Skeletal muscle tissue (tissue), 4 donors: ENCODE data around the gene BCL3. TPM values are rescaled to one million over a fixed set of nuclear protein-coding genes. Genes with fewer than 3 reads are reported as not detected.

ENCODE experiments used
- H3K27ac ChIP-seq: one replicate; pipeline ENCODE4 v1.7.0; 2013; ENCODE audit warnings: mild to moderate bottlenecking, low read depth, low read length, inconsistent platforms
- H3K27me3 ChIP-seq, 3 donors: one replicate each; pipeline ENCODE4 v1.7.0; 2013; ENCODE audit warnings: low read length in 3 of 3; ENCODE audit not compliant: control insufficient read depth in 3 of 3, insufficient read depth in 3 of 3
- H3K36me3 ChIP-seq, 3 donors: one replicate each; pipeline ENCODE4 v1.7.0; 2013; ENCODE audit warnings: low read length in 3 of 3; ENCODE audit not compliant: control insufficient read depth in 3 of 3, insufficient read depth in 3 of 3
- H3K4me1 ChIP-seq, 3 donors: one replicate each; pipeline ENCODE4 v1.7.0; 2013; ENCODE audit warnings: low read length in 3 of 3, mild to moderate bottlenecking in 3 of 3; ENCODE audit not compliant: control insufficient read depth in 3 of 3, insufficient read depth in 3 of 3
- H3K4me3 ChIP-seq, 3 donors: one replicate each; pipeline ENCODE4 v1.7.0; 2013; ENCODE audit warnings: low read length in 3 of 3
- H3K9ac ChIP-seq, 3 donors: one replicate each; pipeline ENCODE4 v1.7.0; 2013; ENCODE audit warnings: low read length in 3 of 3, mild to moderate bottlenecking in 3 of 3, moderate library complexity in 2 of 3, low read depth in 1 of 3
- H3K9me3 ChIP-seq, 3 donors: one replicate each; pipeline ENCODE4 v1.7.0; 2013; ENCODE audit warnings: low read length in 3 of 3; ENCODE audit not compliant: control insufficient read depth in 3 of 3
- total RNA-seq: library from RNA; depleted of rRNA; stranded (reverse); fragments of >200 nt; gene quantifications from one replicate; pipeline ENCODE4 v1.2.3, GENCODE V29; 2014
- donor health status: Osteomylitis.

BCL3 gene
- total RNA-seq, 1 donor from 2014 or later = 3.1 TPM

DNA sequence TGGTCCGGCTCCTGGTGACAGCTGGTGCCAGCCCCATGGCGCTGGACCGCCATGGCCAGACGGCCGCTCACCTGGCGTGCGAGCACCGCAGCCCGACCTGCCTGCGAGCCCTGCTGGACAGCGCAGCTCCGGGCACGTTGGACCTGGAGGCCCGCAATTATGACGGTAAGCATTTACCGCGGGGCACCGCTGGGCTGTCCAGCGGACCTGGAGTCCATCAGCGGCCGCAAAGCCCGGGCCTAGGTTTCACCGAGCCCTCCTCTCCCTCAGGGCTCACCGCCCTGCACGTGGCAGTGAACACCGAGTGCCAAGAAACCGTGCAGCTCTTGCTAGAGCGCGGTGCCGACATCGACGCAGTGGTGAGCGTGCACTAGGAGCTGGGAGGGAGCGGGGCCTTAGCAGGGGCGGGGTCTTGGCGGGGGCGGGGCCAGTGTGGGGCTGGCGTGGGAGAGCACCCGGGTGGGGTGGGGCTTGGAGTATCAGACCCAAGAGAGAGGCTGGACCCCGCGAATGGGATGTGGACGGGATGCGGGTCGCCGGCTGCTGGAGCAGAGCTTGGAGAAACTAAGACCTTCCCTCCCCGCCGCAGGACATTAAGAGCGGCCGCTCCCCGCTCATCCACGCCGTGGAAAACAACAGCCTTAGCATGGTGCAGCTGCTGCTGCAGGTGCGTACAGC is 8.7 kb downstream of the BCL3 start:
- Histone ChIP-seq H3K4me1 (peaks cover 55 to 63% (median 55%) of the 10 kb centered on the region in 3 donors), H3K9ac (peak overlapping the region; percentile 75 to 87 (median 80)), H3K4me3 (peak overlapping the region; percentile 74 to 83 (median 74)), H3K36me3 (peaks cover 16 to 30% (median 26%) of the 10 kb centered on the region in 3 donors), H3K27me3 (no peaks in the 10 kb centered on the region), H3K27ac (peak overlapping the region; percentile 99), H3K9me3 (no peaks in the 10 kb centered on the region)

DNA sequence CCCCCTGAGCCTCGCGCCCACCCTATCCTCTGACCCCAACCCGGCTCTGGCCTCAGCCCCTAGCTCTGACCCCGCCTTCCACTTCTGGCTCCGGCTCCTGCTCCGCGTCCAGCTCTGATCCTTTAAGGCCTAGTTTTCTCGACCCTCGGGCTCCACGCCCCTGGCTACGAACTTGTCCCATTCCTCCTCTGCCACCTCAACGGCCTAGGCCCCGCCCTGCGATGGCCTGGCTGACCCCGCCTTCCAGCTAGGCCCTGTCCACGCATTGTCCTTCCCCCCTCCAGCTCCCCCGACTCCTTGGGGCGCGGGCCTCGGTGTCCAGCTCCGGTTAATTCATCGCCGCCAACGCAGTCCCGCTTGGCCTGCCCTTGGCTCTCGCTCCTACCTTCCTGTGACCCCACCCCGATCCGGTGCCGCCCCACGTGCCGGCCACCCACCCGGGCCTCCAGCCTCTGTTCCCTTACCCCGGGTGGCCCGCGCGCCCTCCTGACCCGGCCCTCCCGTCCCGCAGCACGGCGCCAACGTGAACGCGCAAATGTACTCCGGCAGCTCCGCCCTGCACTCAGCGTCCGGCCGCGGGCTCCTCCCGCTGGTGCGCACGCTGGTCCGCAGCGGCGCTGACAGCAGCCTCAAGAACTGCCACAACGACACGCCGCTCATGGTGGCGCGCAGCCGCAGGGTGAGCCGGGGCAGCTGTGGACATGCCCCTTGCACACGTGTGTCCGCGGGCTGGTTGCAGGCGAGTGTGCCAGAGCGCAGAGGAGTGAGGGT is 9.4 kb downstream of the BCL3 start:
- no peaks in the 10 kb centered on the region for H3K9me3 ChIP-seq
- H3K36me3 ChIP-seq = peaks cover 11 to 24% (median 19%) of the 10 kb centered on the region in 3 donors
- H3K27ac ChIP-seq = peak overlapping the region; percentile 81
- H3K9ac ChIP-seq = peak overlapping the region; percentile 75 to 87 (median 80)
- peak overlapping the region; percentile 74 to 83 (median 74) for H3K4me3 ChIP-seq
- H3K4me1 ChIP-seq = peaks cover 47 to 56% (median 49%) of the 10 kb centered on the region in 3 donors
- H3K27me3 ChIP-seq = no peaks in the 10 kb centered on the region

DNA sequence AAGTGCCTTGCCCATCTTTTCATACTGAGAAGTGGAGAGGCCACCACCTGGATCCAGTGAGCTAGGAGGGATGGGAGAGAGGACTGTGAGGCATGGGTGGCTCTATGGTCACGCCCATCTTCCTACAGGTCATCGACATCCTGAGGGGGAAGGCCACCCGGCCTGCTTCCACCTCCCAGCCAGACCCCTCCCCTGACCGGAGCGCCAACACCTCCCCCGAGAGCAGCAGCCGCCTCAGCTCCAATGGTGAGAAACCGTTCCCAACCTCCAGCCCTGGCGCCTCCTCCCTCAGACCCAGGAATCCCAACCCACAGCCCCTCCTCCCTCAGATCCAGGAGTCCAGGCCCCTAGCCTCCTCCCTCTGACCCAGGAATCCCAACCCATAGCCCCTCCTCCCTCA is 10.1 kb downstream of the BCL3 start:
- Histone ChIP-seq H3K27me3 (no peaks in the 10 kb centered on the region), H3K4me1 (peaks cover 44 to 51% (median 44%) of the 10 kb centered on the region in 3 donors), H3K36me3 (peaks cover 11 to 24% (median 18%) of the 10 kb centered on the region in 3 donors), H3K9me3 (no peaks in the 10 kb centered on the region), H3K9ac (peak overlapping the region; percentile 70 to 87 (median 75)), H3K4me3 (peak overlapping the region; percentile 74 to 83 (median 74)), H3K27ac (peak overlapping the region; percentile 81)

DNA sequence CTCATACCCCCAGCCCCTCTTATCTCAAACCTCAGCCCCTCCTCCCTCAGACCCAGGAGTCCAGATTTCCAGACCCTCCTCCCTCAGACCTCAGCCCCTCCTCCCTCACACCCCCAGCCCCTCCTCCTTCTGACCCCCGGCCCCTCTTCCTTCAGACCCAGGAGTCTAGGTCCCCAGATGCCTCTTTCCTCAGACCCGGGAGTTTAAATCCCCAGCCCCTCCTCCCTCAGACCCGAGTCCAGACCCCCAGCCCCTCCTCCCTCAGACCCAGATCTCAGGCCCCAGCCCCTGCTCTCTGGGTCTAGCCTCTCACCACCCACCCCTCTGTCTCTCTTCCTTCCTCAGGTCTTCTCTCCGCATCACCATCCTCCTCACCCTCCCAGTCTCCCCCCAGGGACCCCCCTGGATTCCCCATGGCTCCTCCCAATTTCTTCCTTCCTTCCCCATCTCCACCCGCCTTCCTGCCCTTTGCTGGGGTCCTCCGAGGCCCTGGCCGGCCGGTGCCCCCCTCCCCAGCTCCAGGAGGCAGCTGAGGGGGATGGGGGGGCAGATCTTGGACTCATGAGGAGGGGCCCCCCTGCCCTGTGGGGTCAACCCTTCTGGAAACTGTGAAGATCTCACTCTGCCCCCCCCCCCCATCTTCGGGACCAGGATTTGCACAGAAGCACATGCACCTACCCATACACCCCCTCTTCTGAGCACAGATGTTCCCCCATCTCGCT is 10.7 kb downstream of the BCL3 start:
- H3K9ac ChIP-seq = no peak overlapping the region

DNA sequence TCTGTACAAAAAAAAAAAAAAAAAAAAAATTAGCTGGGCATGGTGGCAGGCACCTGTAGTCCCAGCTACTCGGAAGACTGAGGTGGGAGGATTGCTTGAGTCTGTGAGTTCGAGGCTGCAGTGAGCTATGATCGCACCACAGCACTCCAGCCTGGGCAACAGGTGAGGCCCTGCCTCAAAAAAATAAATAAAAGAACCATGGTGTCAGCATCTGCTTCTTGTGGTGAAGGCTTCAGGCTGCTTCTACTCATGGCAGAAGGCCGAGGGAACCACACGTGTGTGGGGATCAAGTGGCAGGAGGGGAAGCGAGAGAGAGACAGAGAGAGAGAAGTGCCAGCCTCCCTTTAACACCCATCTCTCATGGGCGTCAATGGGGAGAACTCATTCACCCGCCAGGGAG is 13.5 kb downstream of the BCL3 start:
- no peak overlapping the region for H3K4me3 ChIP-seq
- peaks cover 13 to 21% (median 15%) of the 10 kb centered on the region in 3 donors for H3K4me1 ChIP-seq
- H3K27ac ChIP-seq = no peak overlapping the region
- peaks cover 11 to 16% (median 12%) of the 10 kb centered on the region in 3 donors for H3K36me3 ChIP-seq
- no peak overlapping the region for H3K9ac ChIP-seq
- no peaks in the 10 kb centered on the region for H3K9me3 ChIP-seq
- H3K27me3 ChIP-seq = no peaks in the 10 kb centered on the region

More for the DNA sequence above, 10.7 kb downstream of the BCL3 start:
- no peaks in the 10 kb centered on the region for H3K9me3 ChIP-seq
- H3K36me3 ChIP-seq = peaks cover 11 to 24% (median 18%) of the 10 kb centered on the region in 3 donors
- no peak overlapping the region for H3K27ac ChIP-seq
- no peaks in the 10 kb centered on the region for H3K27me3 ChIP-seq
- no peak overlapping the region for H3K4me3 ChIP-seq
- peaks cover 39 to 46% (median 40%) of the 10 kb centered on the region in 3 donors for H3K4me1 ChIP-seq

DNA sequence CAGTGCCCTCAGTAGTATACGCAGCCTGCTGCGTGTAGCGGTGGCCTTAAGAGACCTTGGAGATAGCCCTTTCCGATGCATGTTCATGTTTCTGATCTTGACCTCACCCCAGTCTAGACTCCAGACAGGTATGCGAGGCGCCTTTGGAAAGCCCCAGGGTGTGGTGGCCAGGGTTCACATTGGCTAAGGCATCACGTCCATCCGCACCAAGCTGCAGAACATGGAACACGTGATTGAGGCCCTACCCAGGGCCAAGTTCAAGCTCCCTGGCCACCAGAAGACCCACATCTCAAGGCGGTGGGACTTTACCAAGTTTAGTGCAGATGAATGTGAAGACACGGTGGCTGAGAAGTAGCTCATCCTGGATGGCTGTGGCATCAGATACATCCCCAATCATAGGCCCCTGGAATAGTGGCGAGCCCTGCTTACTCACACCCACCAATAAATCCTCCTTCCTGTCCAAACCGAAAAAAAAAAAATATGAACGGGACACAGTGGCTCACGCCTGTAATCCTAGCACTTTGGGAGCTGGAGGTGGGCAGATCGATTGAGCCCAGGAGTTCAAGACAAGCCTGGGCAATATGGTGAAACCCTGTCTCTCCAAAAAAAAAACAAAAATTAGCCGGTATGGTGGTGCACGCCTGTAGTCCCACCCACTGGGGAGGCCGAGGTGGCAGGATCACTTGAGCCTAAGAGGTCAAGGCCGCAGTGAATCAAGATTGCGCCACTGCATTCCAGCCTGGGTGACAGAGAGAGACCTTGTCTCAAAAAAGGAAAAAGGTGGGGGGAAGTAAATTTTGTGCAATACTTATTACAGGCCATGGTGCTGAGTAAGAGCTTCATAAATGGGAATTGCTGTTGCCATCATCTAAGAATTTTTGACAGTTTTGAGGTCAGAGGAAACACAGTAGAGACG is 16.8 kb downstream of the BCL3 start:
- no peak overlapping the region for H3K9ac ChIP-seq
- H3K4me3 ChIP-seq = no peak overlapping the region
- H3K27me3 ChIP-seq = no peaks in the 10 kb centered on the region
- H3K36me3 ChIP-seq = peaks cover 0 to 4% (median 2%) of the 10 kb centered on the region in 3 donors
- no peaks in the 10 kb centered on the region for H3K9me3 ChIP-seq
- no peak overlapping the region for H3K27ac ChIP-seq
- peaks cover 0 to 5% (median 0%) of the 10 kb centered on the region in 3 donors for H3K4me1 ChIP-seq

DNA sequence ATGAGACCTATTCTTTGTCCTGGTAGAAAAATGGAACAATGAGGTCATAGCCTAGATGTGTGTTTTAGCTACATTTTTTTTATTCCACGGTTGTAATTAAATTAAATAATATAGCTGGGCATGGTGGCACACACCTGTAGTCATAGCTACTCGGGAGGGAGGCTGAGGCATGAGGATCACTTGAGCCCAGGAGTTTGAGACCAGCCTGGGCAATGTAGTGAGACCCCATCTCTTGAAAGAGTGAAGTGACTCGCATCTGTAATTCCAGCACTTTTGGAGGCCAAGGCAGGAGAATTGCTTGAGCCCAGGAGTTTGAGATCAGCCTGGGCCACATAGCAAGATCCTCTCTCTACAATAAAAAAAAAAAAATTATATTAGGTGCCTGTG is 17.4 kb downstream of the BCL3 start:
- Histone ChIP-seq H3K27ac (no peak overlapping the region), H3K36me3 (no peaks in the 10 kb centered on the region), H3K9ac (no peak overlapping the region), H3K4me1 (peaks cover 0 to 5% (median 2%) of the 10 kb centered on the region in 3 donors), H3K27me3 (no peaks in the 10 kb centered on the region), H3K9me3 (no peaks in the 10 kb centered on the region), H3K4me3 (no peak overlapping the region)

DNA sequence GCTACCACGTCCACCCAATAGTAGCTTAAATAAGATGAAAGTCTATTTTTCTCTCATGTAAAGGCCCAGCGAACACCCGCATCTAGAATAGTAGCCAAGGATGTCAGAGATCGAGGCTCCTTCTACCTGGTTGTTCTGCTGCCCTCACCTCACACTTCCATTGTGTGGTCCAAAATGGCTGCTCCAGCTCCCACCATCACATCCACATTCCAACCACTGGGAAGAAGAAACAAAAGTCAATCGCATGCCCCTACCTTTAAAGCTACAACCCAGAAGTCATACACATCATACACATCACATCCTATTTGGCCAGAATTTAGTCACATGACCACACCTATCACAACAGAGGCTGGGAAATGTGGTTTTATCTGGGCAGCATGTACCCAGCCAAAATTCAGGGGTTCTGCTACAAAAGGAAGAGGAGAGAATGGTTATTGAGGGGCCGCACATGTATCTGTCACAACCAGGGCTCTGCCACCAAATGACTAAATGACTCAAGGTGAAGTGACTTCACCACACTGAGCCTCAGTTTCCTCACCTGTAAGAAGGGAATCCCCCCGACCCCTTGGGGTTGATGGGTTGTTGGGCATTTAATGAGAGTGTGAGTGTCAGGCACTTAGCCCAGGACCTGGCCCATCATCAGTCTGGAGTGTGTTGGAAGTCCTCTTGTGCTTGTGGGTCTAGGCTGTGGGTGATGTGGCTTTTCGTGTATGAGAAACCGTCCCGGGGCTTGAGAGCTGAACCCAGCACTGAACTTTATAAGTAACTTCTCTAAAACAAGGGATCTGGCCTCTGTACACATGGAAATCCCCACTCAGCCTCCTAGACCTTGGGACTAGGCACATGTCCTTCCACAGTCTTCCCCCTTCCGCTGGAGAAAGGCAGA is 19.0 kb downstream of the BCL3 start:
- Histone ChIP-seq H3K9me3 (no peaks in the 10 kb centered on the region), H3K36me3 (no peaks in the 10 kb centered on the region), H3K4me1 (peaks cover 0 to 5% (median 2%) of the 10 kb centered on the region in 3 donors), H3K27me3 (no peaks in the 10 kb centered on the region), H3K4me3 (no peak overlapping the region), H3K27ac (no peak overlapping the region), H3K9ac (no peak overlapping the region)
